Activated naive CD8-positive, alpha-beta T cell treated with anti-CD3 and anti-CD28 coated beads, Interleukin-2, amount 10 ng/mL, durations not matched to agents 7 days and 5 days (primary cell): Measurements from ENCODE around the gene ERFL. TPM values are rescaled to one million over a fixed set of nuclear protein-coding genes. Genes with fewer than 3 reads are reported as not detected.

Experiments used
- microRNA-seq: library from miRNA; unstranded; fragments of <30 nt; microRNA quantifications from one replicate; pipeline ENCODE4 v1.2.0, GENCODE V29; 2022
- total RNA-seq, 2 experiments: library from RNA; stranded (reverse); gene quantifications; one replicate each; pipeline ENCODE4 v1.2.3, GENCODE V29; 2021

The ERFL gene
- total RNA-seq, 2 experiments from 2014 or later, result 4.3 to 4.5 TPM

Small RNA genes within 50 kb of the gene (microRNA-seq; reads per million reads assigned to microRNA genes)
- not detected for gene MIR6797

Other genes with a start within 250 kb of the ERFL start
- not detected for gene CEACAM7, start 240.2 kb downstream of the ERFL start, total RNA-seq
- not detected for gene CEACAM5, start 219.8 kb downstream of the ERFL start, total RNA-seq
- gene CEACAM6, start 172.9 kb downstream of the ERFL start, total RNA-seq, result not detected
- not detected for gene CEACAM3, start 131.9 kb downstream of the ERFL start, total RNA-seq
- gene LYPD4, start 83.8 kb downstream of the ERFL start, total RNA-seq, result not detected
- not detected for gene DMRTC2, start 83.4 kb downstream of the ERFL start, total RNA-seq
- 1,000 to 10,000 TPM; 3,237 to 3,326 TPM for gene RPS19, start 68.2 kb downstream of the ERFL start, total RNA-seq
- 10 to 100 TPM; 28.0 to 29.8 TPM for gene CD79A, start 51.2 kb downstream of the ERFL start, total RNA-seq
- 100 to 1,000 TPM; 807 to 824 TPM for gene ARHGEF1, start 45.3 kb downstream of the ERFL start, total RNA-seq
- gene RABAC1, start 30.9 kb upstream of the ERFL start, total RNA-seq, result 10 to 100 TPM; 85.3 to 87.3 TPM
- gene ATP1A3, start 65.8 kb upstream of the ERFL start, total RNA-seq, result 1 to 10 TPM; 4.5 to 7.1 TPM
- gene GRIK5, start 141.8 kb upstream of the ERFL start, total RNA-seq, result under 1 TPM; 0.44 to 0.79 TPM
- gene ZNF574, start 147.7 kb upstream of the ERFL start, total RNA-seq, result 10 to 100 TPM; 17.6 to 18.9 TPM
- 10 to 100 TPM; 33.0 to 33.9 TPM for gene POU2F2, start 204.0 kb upstream of the ERFL start, total RNA-seq